A549 (cell line): ENCODE data around the gene IFT80. TPM values are rescaled to one million over a fixed set of nuclear protein-coding genes. Genes with fewer than 3 reads are reported as not detected.

ENCODE experiments used
- ATAC-seq, 2 experiments: fragments of 200-7000 bp in 1 of 2; fragments of >200 bp in 1 of 2; cut with Nextera tagmentation in 1 of 2; cut with Tn5 transposase in 1 of 2; 3 replicates each; pipeline versions ENCODE4 v1.8.0 to v1.9.1; 2018 to 2020; ENCODE audit warnings: mild to moderate bottlenecking in 1 of 2, moderate library complexity in 1 of 2
- CTCF ChIA-PET: fragments of 300-600 bp; sonication (Branson Sonifier 250); formaldehyde crosslinking; extraction: SDS; loops from one replicate; lab custom pipeline; 2021; ENCODE audit warnings: antibody characterized with exemption, inconsistent platforms; lab: Yijun Ruan, JAX
- POLR2A ChIA-PET: fragments of 350-600 bp; formaldehyde crosslinking; extraction: SDS; loops from one replicate; lab custom pipeline; 2021; ENCODE audit warnings: antibody characterized with exemption, inconsistent platforms; lab: Yijun Ruan, JAX
- DNase-seq, 2 experiments: peaks; one replicate each; pipeline versions ENCODE4 v3.0.0 to v3.0.0-alpha.2; 2011 to 2016; ENCODE audit warnings: low read depth in 1 of 2, low spot score in 1 of 2
- FAIRE-seq: peaks from 2 replicates; lab custom pipeline; 2011; peaks lifted over from hg19 to GRCh38; lab: Jason Lieb, UNC
- H3K27ac ChIP-seq, 2 experiments: fragments of >200 bp; sonication (Bioruptor Twin); formaldehyde crosslinking; 3 replicates each; pipeline ENCODE4 v1.5.1; 2016 to 2017
- H3K4me1 ChIP-seq: fragments of >200 bp; sonication (Bioruptor Twin); formaldehyde crosslinking; 3 replicates; pipeline ENCODE4 v1.6.1; 2016
- H3K4me2 ChIP-seq: fragments of >200 bp; sonication (Bioruptor Twin); formaldehyde crosslinking; 3 replicates; pipeline ENCODE4 v1.6.1; 2016
- H3K4me3 ChIP-seq: fragments of >200 bp; sonication (Bioruptor Twin); formaldehyde crosslinking; 3 replicates; pipeline ENCODE4 v1.5.1; 2016
- H3K9me3 ChIP-seq: fragments of >200 bp; sonication (Bioruptor Twin); formaldehyde crosslinking; 3 replicates; pipeline ENCODE4 v1.6.1; 2016
- ATOH8 ChIP-seq: fragments of 250-450 bp; sonication (Bioruptor Pico); IDR thresholded peaks from 2 replicates; pipeline ENCODE4 v1.5.0; 2020; ENCODE audit warnings: low read depth, mild to moderate bottlenecking, moderate library complexity
- BCL3 ChIP-seq: fragments of >200 bp; sonication (Bioruptor Twin); formaldehyde crosslinking; IDR thresholded peaks from 3 replicates; pipeline ENCODE4 v1.6.1; 2016
- CBX2 ChIP-seq: fragments of 200-600 bp; sonication (generic); IDR thresholded peaks from 2 replicates; pipeline ENCODE4 v1.6.1; 2016; ENCODE audit warnings: low read depth, mild to moderate bottlenecking, borderline replicate concordance
- CBX8 ChIP-seq: fragments of 200-600 bp; sonication (generic); IDR thresholded peaks from 2 replicates; pipeline ENCODE4 v1.6.1; 2016
- CEBPB ChIP-seq, 2 experiments: fragments of >200 bp in 1 of 2; sonication (Bioruptor Twin) in 1 of 2; formaldehyde crosslinking in 1 of 2; IDR thresholded peaks; 2 replicates each; pipeline ENCODE4 v1.6.1; 2012 to 2016
- CHD2 ChIP-seq: fragments of 150-350 bp; IDR thresholded peaks from 2 replicates; pipeline ENCODE4 v1.6.1; 2014; ENCODE audit warnings: low read length; ENCODE audit not compliant: partially characterized antibody
- CHD4 ChIP-seq: fragments of 200-600 bp; sonication (generic); IDR thresholded peaks from 2 replicates; pipeline ENCODE4 v1.6.1; 2016; ENCODE audit warnings: antibody characterized with exemption, mild to moderate bottlenecking, borderline replicate concordance
- CTCF ChIP-seq: fragments of >200 bp; sonication (Bioruptor Twin); formaldehyde crosslinking; IDR thresholded peaks from 3 replicates; pipeline ENCODE4 v1.5.1; 2016
- FOSB ChIP-seq: fragments of 250-450 bp; sonication (Bioruptor Pico); IDR thresholded peaks from 2 replicates; pipeline ENCODE4 v1.5.0; 2020; ENCODE audit warnings: mild to moderate bottlenecking, moderate library complexity
- FOSL2 ChIP-seq, 2 experiments: fragments of 450-650 bp in 1 of 2; fragments of >200 bp in 1 of 2; sonication (Bioruptor Twin) in 1 of 2; formaldehyde crosslinking; IDR thresholded peaks; 2 replicates each; pipeline versions ENCODE4 v1.5.0 to v1.6.1; 2016 to 2020; ENCODE audit warnings: mild to moderate bottlenecking in 1 of 2, moderate library complexity in 1 of 2
- GATA3 ChIP-seq: IDR thresholded peaks from 2 replicates; pipeline ENCODE4 v1.6.1; 2012; ENCODE audit warnings: borderline replicate concordance
- HES2 ChIP-seq: fragments of >200 bp; sonication (Bioruptor Twin); formaldehyde crosslinking; IDR thresholded peaks from 2 replicates; pipeline ENCODE4 v1.6.1; 2016
- HOXB13 ChIP-seq: fragments of 250-450 bp; sonication (Bioruptor Pico); IDR thresholded peaks from 2 replicates; pipeline ENCODE4 v1.5.0; 2020; ENCODE audit warnings: low read depth, mild to moderate bottlenecking, moderate library complexity
- HOXB5 ChIP-seq: fragments of 250-450 bp; sonication (Bioruptor Pico); IDR thresholded peaks from 2 replicates; pipeline ENCODE4 v1.5.0; 2020; ENCODE audit warnings: mild to moderate bottlenecking, moderate library complexity
- MAZ ChIP-seq: fragments of 150-350 bp; IDR thresholded peaks from 2 replicates; pipeline ENCODE4 v1.6.1; 2014; ENCODE audit warnings: antibody characterized with exemption, low read depth, low read length, borderline replicate concordance
- POLR2AphosphoS2 ChIP-seq: conservative IDR thresholded peaks from 2 replicates; pipeline ENCODE4 v1.6.1; 2012; ENCODE audit warnings: low read length, improper control_type of control experiment, inconsistent platforms
- RAD21 ChIP-seq, 2 experiments: fragments of >200 bp in 1 of 2; sonication (Bioruptor Twin) in 1 of 2; formaldehyde crosslinking in 1 of 2; IDR thresholded peaks in 1 of 2; conservative IDR thresholded peaks in 1 of 2; 2 replicates in 1 of 2; 3 replicates in 1 of 2; pipeline ENCODE4 v1.6.1; 2012 to 2018; ENCODE audit warnings: inconsistent platforms in 1 of 2
- RARB ChIP-seq: fragments of 250-450 bp; sonication (Bioruptor Pico); IDR thresholded peaks from 2 replicates; pipeline ENCODE4 v1.8.0; 2021; ENCODE audit warnings: mild to moderate bottlenecking, moderate library complexity
- RFX5 ChIP-seq: fragments of 450-650 bp; IDR thresholded peaks from 2 replicates; pipeline ENCODE4 v1.7.1; 2014; ENCODE audit warnings: antibody characterized with exemption, mild to moderate bottlenecking, moderate library complexity
- SMC3 ChIP-seq: fragments of >200 bp; sonication (Bioruptor Twin); formaldehyde crosslinking; IDR thresholded peaks from 3 replicates; pipeline ENCODE4 v1.6.1; 2018; ENCODE audit warnings: inconsistent platforms
- TFCP2L1 ChIP-seq: fragments of 250-450 bp; sonication (Bioruptor Pico); IDR thresholded peaks from 2 replicates; pipeline ENCODE4 v1.5.0; 2021; ENCODE audit warnings: mild to moderate bottlenecking
- ZNF302 ChIP-seq: fragments of 250-450 bp; sonication (Bioruptor Pico); IDR thresholded peaks from 2 replicates; pipeline ENCODE4 v1.9.0; 2021; ENCODE audit warnings: inconsistent platforms, mild to moderate bottlenecking, moderate library complexity
- ZSCAN20 ChIP-seq: fragments of 250-450 bp; sonication (Bioruptor Pico); IDR thresholded peaks from 2 replicates; pipeline ENCODE4 v1.8.0; 2022; ENCODE audit warnings: mild to moderate bottlenecking, moderate library complexity
- WGBS: methylation state at CpG from one replicate; pipeline ENCODE4 v1.1.6; 2017; ENCODE audit errors: missing lambda C conversion rate; 5-methylcytosine and 5-hydroxymethylcytosine counted together
- polyA plus RNA-seq, 4 experiments: library from polyadenylated mRNA; depleted of rRNA in 3 of 4; stranded (reverse); fragments of >200 nt; fragmentation: RNase III in 1 of 4; extraction: RNeasy Plus Mini Kit Qiagen cat#74134 plus additional on column Dnase treatment in 1 of 4; gene quantifications; 2 replicates in 3 of 4; 3 replicates in 1 of 4; pipeline ENCODE4 v1.2.3, GENCODE V29; 2011 to 2017

IFT80 gene
- polyA plus RNA-seq, 2 of the 4 experiments (the other 2 are of a cell fraction), result 30.6 to 41.8 TPM

- no peak for TF ChIP-seq HOXB13 (CRISPR knock-in tag)
- no peak for TF ChIP-seq ATOH8 (CRISPR knock-in tag)
- TF ChIP-seq CEBPB (IDR thresholded peaks at IDR 0.05), result no peak
- no peak for TF ChIP-seq CBX8
- no peak for TF ChIP-seq CTCF
Observed at GRCh38 chr3:160278210-160278609, 120.8 kb downstream of the IFT80 start (continued).

GRCh38 chr3:160265088-160265487 lies 133.9 kb downstream of the IFT80 start:
- no peaks in the 10 kb centered on the region for H3K4me1 ChIP-seq
- ChIA-PET POLR2A (no interaction called here), CTCF (interaction anchor here (0.9 kb wide), 1 partner anchor 17 kb away, joined by 3 read pairs; no protein-coding TSS in a partner anchor)
- 97% methylated on average over 2 of the region's 2 CpGs for WGBS
- no peak overlapping the region for H3K4me3 ChIP-seq
- H3K9me3 ChIP-seq, result no peaks in the 10 kb centered on the region
- DNase-seq (no peak), ATAC-seq (no peak), FAIRE-seq (no peak)
- H3K27ac ChIP-seq, result no peak overlapping the region
- TF ChIP-seq HOXB5 (CRISPR knock-in tag) (no peak), RFX5 (no peak), FOSL2 (IDR thresholded peaks at IDR 0.05) (no peak), FOSL2 (CRISPR knock-in tag; IDR thresholded peaks at IDR 0.05) (no peak), TFCP2L1 (no peak), HOXB13 (CRISPR knock-in tag) (no peak), CBX8 (no peak), ZNF302 (no peak), GATA3 (no peak), HES2 (no peak), RAD21 (conservative IDR thresholded peaks at IDR 0.05 in 1 of 2, IDR thresholded peaks at IDR 0.05 in 1 of 2) (no peak), CBX2 (no peak), CEBPB (IDR thresholded peaks at IDR 0.05) (no peak), POLR2AphosphoS2 (no peak), MAZ (no peak)
- H3K4me2 ChIP-seq, result no peak overlapping the region

GRCh38 chr3:160260587-160261270 lies 138.3 kb downstream of the IFT80 start:
- Histone ChIP-seq H3K4me2 (no peak overlapping the region), H3K27ac (no peak overlapping the region), H3K4me3 (no peak overlapping the region), H3K4me1 (no peaks in the 10 kb centered on the region), H3K9me3 (no peaks in the 10 kb centered on the region)
- FAIRE-seq (no peak), ATAC-seq (no peak), DNase-seq (no peak)
- ChIA-PET POLR2A (no interaction called here), CTCF (no interaction called here)
- TF ChIP-seq SMC3 (no peak), BCL3 (no peak), ZSCAN20 (CRISPR knock-in tag) (no peak), RARB (CRISPR knock-in tag) (no peak), RFX5 (no peak), CHD2 (no peak), FOSB (no peak), CHD4 (no peak)
- WGBS, result 78% methylated on average over 7 of the region's 7 CpGs
